HG03460 (cell line): ENCODE results near the gene IFFO2.
"Not testable (repeated sequence)": the region's sequence is repeated elsewhere in the genome, so short reads cannot be mapped to it uniquely, and the experiment has no call there.

Source experiments
- ATAC-seq: cut with Tn5 transposase; IDR thresholded peaks from one replicate; pipeline ENCODE4 v1.9.1; 2021; ENCODE audit not compliant: unreplicated experiment

Gene IFFO2

DNA sequence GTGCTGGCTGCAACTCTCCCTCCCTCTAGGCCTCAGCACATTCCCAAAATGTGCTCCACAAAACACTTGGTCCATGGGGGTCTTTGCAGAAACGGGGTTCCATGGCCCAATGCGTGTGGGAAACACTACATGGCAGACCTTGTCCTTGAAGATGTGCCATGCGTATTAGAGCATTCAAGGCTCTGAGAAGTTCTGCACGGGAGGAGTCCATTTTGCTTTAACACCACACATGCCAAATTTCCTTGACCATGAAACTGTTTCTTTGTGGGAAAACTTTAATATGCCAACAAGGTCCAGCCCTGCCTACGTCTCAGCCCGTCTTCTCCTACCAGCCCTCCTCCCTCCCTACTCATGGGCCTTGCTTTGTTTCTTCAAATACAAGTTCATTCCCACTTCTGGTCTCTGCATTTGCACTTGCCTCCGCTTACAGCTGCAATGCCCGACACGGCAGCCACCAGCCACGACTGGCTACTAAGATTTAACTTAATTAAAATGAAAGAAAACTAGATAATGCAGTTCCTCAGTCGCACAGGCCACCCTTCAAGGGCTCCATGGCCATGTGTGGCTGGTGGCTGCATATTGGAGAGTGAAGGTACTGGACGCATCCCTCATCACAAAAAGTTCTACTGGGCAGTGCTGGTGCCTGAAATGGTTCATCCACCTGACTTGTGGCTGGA, 77.8 kb downstream of the IFFO2 start:
- no peak for ATAC-seq

DNA sequence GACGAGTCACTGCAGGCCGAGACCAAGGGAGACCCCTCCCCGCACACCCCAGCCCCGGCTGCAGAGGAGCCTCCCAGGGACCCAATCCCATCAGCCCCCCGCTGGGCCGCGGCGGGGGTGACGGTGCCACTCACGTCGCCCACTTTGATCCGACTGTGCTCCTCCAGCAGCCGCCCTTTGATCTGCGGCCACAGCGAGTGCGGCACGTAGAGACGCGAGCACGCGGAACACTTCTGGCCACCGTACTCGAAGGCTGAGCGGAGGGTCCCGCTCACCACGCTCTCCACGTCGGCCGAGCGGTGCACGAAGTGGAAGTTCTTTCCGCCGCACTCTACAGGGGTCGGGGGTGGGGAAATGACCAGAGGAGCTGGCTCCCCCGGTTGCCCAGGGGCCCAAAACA, 79.2 kb downstream of the IFFO2 start:
- ATAC-seq, result no peak

DNA sequence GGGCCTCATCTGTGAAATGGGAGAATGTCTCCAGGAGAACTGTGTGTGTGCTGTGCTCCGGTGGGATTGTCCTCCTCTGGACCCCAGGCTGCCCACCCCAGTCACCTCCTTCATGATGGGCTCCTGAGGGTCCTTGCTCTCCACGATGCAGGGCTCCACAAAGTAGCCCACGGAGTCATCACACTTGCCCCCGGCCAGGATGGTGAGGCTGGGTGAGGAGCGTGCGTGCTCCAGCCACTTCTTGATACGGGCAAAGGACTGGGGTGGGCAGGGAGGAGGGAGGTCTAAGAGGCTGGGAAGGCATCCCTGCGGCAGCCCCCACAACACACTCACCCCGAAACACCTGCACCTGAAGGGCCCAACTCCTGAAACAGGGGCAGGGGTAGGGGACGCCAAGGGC, 80.3 kb downstream of the IFFO2 start:
- no peak for ATAC-seq

DNA sequence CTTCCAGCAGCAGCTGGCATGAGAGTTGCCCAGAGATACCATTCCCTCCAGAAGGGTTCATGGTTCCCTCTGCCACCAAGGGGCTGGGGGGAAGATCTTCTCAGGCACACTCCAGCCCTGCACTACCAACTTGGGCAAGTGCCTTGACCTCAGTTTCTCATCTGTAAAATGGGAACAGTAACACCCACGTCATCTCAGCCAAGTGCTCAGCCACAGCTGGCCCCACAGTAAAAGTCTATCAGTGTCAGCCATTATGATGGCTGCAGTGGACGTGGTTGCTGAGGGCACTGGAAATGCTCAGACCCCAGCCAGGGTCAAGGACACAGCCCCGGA, 80.7 kb downstream of the IFFO2 start:
- ATAC-seq, result no peak

DNA sequence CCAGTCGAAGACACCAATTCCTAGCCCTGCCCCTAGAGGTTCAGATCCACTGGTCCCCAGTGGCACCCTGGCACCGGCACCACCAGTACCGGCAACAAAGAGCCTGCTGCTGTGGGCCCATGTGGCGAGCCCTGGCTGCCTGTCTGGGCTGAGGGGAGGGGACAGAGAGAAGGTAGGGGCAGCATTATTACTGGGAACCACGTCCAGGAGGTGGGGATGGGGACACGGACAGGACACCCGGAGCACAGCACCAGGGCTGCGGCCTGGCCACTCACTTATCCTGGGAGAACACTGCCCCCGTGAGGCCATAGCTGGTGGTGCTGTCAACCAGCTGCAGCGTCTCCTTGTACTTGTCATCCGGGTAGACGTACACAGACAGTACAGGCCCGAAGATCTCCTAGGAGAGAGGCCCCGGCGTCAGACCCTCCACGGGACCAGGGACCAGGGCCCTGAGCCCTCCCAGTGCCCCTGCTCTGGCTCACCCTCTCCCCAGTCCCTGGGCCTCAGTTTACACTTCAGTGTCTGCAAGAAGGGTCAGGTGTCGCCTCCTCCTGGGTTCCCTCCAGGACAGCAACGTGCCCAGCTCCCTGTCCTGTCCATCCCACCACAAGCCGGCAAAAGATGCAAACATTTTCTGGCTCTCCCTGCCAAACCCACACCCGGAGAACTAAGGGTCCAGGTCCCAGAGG, 81.2 kb downstream of the IFFO2 start:
- ATAC-seq, result no peak

DNA sequence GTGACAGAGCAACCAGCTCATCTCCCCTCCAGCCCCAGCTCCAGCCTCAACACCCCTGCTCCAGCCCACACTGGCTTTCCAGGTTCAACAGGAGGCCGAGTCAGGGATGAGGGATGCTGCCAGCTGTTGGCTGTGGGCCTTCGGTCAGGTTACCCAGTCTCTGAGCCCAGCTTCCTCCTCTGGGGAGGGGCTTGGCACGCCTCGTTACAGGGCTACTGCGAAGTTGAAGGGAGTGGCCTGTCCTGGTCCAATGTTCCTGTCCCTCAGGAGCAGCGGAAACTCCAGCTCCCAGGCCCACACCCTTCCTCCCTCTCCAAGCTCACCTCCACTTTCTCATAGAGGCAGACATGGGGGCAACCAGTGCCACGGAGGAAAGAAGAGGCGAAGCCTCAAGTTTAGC, 81.9 kb downstream of the IFFO2 start:
- no peak for ATAC-seq

DNA sequence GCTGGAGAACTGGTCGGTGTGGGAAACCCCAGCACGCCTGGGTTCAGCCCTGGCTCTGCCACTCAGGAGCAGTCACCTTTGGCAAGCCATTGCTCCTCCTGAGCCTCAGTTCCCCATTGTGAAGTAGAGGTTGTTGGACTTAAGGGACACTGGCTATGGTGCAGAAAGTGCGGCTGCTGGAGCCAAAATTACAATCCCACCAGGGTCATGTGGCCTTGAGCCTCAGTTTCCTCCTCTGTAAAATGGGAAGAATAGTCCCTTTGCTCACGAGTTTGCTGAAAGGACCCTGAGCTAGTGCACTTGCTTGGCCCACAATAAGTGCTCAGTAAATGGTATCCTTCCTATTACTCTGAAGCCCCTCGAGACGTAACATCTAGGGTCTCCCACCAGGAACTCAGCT, 82.4 kb downstream of the IFFO2 start:
- no peak for ATAC-seq

DNA sequence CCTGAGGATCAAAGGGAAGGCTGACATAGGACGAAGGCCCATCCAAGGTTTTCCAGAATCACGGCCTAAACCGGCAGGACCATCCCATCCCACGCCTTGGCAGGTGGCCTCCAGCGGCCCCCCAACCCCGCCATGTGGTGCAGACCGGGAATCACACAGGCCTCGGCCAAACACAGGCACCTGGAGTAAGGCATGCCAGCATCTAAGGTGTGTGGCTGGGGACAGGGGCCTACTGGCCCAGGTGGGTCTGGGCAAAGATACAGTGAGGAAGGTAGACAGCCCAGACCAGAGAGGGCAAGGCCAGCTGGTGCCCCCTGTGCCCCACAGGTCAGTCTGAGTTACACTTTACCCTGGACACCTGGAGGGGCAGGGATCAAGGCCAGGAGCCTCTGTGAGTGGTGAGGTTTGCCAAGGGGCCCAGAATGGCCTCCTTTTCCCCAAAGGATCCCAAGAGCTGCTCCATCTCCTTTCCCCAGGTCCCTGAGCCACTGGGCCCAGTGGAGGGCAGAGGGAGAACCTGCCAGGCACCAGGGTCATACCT, 84.3 kb downstream of the IFFO2 start:
- no peak for ATAC-seq

DNA sequence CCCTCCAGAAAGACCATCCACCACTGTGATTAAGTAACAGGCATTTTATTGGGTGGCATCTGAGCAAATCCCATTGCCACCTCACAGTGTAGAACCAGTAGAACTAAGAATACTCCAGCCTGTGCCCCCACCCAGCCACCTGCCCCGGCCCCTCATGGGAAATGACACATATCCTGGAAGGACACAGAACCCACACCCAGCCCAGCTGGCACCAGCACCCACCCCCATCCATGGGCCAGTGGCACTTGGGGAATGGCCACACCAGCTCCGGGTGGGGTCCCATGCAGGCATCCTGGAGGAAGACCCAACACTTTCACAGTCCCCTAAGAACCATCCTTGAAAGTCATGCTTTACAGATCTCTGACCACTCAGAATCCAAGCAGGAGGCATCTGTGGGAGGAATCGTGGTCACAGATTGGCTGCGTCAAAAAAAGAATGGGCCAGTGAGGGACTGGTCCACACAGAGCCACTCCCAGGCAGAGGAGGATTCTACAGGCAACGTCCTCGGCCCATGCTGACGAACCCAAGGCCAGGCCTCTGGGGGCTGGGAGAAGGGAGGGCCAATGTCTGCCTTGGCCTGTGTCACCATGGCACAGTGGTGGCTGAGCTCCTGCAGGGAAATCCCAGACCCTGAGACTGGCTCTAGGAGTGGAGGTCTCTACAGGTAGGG, 84.9 kb downstream of the IFFO2 start:
- no peak for ATAC-seq

DNA sequence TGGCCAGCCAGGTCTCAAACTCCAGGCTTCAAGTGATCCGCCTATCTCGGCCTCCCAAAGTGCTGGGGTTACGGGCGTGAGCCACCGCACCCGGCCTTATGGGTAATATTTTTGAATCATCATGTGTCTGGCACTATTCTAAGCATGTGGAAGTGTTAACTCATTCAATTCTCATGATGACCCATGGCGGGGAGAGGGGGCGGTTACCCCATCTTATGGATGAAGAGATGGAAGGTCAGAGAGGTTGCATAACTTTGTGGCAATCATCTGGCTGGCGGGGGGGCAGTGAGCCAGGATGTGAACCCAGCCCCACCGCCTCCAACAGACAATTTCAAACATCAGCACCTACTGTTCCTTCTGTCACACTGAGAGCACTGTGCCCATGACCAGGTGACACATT, 85.5 kb downstream of the IFFO2 start:
- ATAC-seq, result no peak

DNA sequence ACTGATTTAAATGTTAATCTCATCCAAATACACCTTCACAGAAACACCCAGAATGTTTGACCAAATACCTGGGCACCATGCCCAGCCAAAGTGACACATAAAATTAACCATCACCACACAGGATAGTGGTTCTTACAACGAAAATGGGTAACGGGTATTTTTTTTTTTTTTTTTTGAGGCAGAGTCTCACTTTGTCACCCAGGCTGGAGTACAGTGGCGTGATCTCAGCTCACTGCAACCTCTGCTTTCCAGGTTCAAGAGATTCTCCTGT, 85.9 kb downstream of the IFFO2 start:
- ATAC-seq, result not testable (repeated sequence)

DNA sequence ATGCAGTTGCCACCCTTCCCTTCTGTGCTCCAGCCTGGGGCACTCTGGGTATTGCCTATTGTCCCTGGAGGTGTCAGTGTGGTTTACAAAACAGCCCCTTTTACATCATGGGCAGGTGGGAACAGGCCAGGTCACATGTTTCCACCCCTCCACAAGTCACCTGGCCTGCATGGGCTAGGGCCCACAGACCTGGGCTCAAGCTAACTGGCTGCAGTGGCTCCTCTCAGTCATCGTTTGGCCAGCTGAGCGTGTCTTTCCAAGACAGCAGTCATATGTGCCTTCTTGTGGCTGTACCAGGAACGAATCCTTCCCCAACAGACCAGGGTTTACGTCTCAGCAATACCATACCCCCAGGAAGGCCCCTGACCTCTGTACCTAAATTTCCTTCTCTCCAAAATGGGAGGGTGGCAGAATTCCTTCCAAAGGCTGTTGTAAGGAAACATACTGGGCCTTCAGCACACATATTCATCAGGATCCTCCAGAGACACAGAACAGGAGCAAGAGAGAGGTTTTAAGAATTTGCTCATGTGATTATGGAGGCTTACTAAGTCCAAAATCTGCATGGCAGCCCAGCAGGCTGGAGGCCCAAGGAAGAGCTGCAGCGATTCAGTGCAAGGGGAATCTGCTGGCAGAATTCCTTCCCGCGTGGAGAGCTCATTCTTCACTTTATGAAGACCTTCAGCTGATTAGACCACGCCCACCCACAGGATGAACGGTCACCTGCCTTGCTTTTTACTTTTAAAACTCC, 86.5 kb downstream of the IFFO2 start:
- ATAC-seq, result no peak

DNA sequence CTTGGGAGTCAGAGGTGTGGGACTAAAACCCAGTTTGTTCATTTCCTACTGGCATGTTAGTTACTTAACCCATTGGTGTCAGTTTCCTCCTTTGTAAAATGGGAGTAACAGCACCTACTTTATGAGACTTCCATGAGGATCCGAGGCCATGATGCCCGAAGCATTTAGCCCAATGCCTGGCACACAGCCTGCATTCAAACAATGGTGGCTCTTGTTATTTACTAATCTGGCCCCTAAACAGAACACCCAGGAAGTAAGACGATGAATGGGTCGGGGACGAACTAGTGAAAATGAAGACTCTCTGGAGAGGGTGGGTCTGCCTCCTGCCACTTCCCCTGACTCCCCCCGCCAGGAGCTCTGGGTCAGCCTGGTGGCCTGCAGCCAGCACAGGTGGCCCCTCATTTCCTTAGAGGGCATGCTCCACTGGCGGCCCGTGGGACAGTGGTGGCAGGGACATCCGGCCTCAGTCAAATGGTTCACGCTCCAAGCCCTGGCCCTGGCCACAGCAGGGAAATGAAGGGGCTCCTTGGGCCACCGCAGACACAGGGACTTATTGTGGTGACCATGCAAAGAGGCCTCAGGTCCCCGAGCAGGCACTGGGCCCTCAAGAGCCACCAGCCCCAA, 87.6 kb downstream of the IFFO2 start:
- no peak for ATAC-seq

DNA sequence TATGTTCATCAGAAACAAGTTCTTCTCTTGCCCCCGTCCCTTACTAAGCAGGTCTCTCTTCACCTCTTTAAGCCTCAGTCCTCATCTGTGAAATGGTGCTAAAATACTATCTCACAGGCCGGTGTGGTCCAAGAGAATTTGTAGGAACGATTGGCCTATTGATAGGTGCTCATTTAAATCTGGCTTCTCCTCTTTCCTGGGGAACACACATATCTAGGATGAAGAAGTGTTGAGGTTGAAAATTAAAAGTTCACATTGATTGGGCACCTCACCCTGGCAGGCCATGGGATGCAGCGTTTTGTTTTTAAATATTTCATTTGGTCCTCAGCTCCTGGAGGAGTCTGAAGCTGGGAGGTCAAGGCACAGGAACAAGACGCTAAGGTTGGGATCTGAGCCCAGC, 88.1 kb downstream of the IFFO2 start:
- no peak for ATAC-seq

DNA sequence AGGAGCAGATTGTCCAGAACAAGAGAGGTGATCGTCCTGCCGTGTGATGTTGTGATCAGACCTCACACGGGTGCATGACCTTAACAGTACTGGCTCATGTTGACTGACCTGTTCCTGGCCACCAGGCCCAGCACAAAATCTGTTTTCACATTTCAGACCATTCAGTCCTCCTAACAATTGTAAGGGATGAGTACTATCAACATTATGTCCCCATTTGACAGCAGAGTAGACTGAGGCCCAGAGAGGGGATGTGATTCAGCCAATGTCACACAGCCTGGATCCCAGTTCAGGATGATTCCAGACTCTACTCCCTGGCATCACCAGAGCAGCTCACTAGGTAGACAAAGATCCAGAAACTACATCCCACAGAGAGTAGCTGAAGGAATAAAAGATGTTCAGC, 89.6 kb downstream of the IFFO2 start:
- no peak for ATAC-seq

DNA sequence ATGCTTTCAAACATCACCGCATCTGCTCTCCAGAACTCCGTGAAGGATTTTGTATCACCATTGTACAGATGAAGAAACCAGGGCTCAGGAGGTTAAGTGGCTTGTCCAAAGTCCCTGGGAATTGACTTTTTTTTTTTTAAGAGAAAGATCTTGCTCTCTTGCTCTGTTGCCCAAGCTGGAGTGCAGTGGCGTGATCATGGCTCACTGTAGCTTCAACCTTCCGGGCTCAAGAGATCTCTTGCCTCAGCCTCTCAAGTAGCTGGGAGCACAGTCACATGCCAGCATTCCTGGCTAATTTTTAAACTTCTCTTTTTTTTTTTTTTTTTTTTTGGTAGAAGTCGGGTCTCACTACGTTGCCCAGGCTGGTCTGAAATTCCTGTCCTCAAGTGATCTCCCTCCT, 90.2 kb downstream of the IFFO2 start:
- ATAC-seq, result no peak

DNA sequence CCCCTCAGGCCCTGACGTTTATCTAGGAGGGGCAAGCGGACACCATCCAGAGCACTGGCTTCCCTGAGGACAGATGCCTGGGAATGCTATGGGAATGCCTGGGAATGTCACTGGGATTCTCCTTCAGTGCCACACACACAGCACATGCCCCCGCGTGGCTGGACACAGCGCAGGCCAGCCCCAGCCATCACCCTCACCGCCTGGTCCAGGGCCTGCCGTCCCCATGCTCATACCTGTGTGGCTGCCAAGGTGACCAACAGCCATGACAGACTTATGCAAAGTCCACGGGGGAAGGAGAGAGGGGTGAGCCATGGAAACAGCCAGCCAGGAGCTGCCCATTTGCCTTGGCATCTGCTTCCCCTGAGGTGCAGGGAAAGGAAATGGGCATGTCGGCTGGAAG, 91.3 kb downstream of the IFFO2 start:
- no peak for ATAC-seq

DNA sequence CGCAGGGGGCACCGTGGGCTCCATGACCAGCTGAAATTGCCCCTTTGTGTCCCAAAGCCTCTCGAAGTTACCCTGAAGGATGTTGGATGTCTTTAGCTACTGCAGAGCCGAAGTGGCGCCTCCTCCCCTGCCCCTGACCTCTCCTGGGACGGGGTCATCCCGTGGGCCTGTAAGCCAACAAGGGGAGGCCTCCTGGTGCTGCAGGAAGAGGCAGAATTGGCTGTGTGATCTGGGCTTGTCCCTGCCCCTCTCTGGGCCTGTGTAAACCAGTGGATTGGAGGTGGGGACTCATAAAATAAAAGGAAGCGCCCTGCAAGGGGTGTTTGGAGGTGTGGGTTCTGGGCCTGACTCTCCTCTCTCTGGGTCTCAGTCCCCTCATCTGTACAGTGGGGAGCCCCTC, 94.9 kb downstream of the IFFO2 start:
- ATAC-seq, result no peak

DNA sequence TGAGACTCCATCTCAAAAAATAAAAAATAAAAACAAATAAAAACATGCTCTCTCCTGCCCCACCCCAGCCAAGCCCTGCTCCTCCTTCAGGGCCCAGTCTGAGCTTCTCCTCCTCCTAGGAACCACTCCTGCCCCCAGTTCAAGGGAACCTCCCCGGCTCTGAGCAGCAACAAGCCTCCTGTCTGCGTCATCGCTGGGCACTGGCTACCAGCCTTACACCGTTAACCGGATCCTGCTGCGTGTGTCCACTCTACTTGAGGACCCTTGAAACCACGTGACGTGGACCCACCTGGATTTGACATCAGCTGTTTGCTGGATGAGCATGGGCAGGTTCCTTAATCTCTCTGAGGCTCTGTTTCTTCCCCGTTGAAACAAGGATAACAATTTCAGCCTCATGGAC, 95.4 kb downstream of the IFFO2 start:
- ATAC-seq, result no peak

DNA sequence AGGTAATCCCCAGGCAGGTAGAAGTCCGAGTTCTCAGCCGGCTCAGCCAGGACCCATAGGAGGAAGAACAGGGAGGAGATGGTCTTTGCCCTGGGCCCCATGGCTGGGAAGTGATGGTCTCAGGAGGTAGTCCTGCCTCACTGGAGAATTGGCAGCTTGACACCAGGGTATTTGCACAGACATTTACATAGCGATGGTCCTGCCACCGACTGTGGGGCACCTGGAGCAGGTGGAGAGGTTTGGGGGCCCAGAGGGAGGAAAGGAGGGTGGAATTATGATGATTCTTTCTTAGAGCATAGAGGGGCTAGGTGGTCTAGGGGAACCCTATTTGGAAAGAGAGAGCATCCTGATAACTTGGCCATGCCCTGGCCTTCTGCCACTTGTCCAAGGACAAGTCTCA, 96.9 kb downstream of the IFFO2 start, which contains the start of gene TAS1R2:
TAS1R2 (minus strand) TSS at position 101 of the 400 bp plus-strand sequence; CDS start at position 101, 0 bp downstream.
- no peak for ATAC-seq

DNA sequence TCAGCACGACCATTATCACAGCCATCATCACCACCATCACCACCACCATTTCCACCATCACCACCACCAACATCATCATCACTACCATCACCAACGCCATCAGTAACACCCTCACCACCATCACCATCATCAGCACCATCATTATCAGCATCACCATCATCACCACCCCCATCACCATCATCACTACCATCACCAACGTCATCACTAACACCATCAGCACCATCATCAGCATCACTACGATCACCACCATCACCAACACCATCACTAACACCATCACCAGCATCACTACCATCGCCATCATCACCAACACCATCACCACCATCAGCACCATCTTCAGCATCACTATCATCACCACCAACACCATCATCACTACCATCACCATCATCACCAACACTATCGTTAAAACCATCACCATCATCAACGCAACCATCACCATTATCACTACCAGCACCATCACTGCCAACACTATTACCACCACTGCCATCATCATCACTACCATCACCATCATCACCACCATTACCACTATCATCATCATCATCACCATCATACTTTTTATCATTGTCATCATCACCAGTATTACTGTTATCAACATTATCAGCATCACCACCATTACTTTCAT, 98.3 kb downstream of the IFFO2 start:
- ATAC-seq, result no peak
